Loucy (cell line): ENCODE measurements around the gene BPTF.

Experiments used
- EZH2phosphoT487 ChIP-seq: fragments of 200-600 bp; IDR thresholded peaks from 2 replicates; pipeline ENCODE4 v1.6.1; 2018; ENCODE audit warnings: antibody characterized with exemption, mild to moderate bottlenecking, moderate library complexity, borderline replicate concordance
- TF ChIP-seq, protein P1 (sequence below): fragments of 200-600 bp; sonication (generic); conservative IDR thresholded peaks from 2 replicates; pipeline ENCODE4 v1.5.1; 2014; ENCODE audit warnings: mild to moderate bottlenecking, antibody characterized with exemption, low read length

DNA sequence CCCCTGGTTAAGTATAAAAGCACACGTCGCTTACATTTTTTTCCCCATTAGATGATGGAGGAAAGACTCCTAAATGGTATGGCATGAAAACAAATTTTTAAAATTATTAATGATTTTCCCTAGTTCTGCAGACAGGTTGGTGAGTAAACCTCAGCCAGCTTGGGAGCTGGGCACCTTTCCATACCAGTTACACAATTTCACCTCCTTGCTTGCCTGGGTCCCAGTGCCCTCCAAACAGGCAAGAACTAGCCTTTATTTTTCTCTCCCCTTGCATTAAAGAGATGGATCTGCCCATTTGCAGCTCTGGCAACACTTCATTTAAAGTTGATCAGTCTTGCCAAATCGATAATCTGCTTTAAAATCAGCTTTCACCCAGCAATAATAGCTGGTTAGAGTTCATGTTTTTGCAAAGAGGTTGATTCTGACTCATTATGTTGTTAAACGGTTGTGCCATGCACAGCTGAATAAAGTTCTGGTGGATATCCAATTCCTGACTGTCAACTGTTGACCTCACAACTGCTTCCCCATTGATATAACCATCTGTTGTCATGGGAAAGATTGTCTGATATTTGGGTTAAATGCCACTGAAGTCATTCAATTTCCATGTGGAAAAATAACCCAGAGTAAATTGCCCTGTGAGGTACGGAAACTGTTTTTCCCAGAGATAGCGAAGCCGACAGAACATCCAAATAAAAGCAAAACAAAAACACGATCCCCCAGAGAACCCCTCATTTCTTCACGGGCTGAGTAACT lies 169.7 kb downstream of the BPTF start:
- TF ChIP-seq, protein P1, sequence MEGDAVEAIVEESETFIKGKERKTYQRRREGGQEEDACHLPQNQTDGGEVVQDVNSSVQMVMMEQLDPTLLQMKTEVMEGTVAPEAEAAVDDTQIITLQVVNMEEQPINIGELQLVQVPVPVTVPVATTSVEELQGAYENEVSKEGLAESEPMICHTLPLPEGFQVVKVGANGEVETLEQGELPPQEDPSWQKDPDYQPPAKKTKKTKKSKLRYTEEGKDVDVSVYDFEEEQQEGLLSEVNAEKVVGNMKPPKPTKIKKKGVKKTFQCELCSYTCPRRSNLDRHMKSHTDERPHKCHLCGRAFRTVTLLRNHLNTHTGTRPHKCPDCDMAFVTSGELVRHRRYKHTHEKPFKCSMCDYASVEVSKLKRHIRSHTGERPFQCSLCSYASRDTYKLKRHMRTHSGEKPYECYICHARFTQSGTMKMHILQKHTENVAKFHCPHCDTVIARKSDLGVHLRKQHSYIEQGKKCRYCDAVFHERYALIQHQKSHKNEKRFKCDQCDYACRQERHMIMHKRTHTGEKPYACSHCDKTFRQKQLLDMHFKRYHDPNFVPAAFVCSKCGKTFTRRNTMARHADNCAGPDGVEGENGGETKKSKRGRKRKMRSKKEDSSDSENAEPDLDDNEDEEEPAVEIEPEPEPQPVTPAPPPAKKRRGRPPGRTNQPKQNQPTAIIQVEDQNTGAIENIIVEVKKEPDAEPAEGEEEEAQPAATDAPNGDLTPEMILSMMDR: no peak
- TF ChIP-seq EZH2phosphoT487: no peak
